Left kidney (tissue), 2 donors: ENCODE measurements around the gene GALNTL6. TPM values are rescaled to one million over a fixed set of nuclear protein-coding genes. Genes with fewer than 3 reads are reported as not detected.

Experiments
- DNase-seq: peaks from one replicate; pipeline ENCODE4 v3.0.0-alpha.2; 2013
- polyA plus RNA-seq: library from polyadenylated mRNA; unstranded; fragments of 120-200 nt; gene quantifications from one replicate; pipeline ENCODE4 v1.2.1, GENCODE V29; 2013; ENCODE audit not compliant: insufficient read length

GALNTL6 gene
- polyA plus RNA-seq, 1 donor: 0.78 TPM

DNA sequence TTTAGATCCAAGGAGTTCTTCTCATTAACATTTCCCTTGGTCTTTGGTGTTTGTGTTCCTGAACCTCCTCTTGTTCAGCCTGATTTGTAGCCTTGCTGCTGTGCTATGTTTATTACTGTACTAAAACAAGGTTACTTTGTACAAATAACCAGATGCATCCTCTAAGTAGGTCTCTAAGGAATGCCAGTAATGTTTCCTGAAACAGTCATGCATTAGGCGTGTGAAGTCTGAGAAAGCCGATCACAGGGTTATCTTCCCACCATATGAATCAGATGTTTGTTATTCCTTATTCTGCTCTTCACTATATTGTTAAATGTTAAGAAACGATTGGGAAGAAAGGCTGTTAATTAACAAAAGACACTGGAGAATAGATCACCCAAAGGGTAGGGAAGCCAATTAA lies 66.9 kb downstream of the GALNTL6 start:
- no peak for DNase-seq

- no peak for DNase-seq
Observed at GRCh38 chr4:171889681-171890080, 76.5 kb downstream of the GALNTL6 start.

DNA sequence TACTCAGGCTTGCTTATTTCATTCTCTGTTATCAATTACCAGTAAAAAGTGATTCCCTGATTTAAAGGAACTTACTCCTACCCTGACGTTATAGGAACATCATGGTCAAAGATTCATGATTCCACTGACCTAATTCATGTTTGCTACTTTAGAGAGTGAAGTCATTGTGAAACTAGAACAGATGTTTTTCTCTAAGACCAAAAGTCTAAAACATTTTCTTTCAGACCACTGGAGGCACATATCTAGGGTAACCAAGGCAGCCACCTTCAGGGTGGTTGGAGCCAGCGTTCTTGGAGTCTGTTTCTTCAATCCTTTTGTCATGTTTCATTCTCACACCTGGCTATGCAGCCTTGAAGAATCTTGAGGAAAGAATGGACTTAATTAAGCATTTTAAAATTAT lies 77.8 kb downstream of the GALNTL6 start:
- DNase-seq: no peak

GRCh38 chr4:171896426-171896825 lies 83.2 kb downstream of the GALNTL6 start:
- DNase-seq: no peak

DNA sequence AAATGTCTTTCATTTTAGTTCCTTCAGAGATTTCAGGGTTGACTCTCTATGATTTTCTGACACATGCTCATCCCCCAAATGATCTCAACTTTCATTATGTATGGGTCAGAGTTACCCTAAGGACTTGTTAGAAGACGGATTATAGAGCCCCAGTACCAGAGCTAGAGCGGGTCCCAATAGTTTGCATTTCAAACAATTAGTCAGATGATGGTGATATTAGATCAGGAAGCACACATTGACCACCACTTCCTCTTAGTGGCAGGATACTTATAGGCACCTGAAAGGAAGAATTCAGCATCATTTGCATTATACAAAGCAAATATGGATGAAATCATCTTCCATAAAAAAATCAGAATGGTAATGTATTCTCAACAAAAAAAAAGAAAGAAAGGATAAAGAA lies 106.1 kb downstream of the GALNTL6 start:
- DNase-seq: no peak

DNA sequence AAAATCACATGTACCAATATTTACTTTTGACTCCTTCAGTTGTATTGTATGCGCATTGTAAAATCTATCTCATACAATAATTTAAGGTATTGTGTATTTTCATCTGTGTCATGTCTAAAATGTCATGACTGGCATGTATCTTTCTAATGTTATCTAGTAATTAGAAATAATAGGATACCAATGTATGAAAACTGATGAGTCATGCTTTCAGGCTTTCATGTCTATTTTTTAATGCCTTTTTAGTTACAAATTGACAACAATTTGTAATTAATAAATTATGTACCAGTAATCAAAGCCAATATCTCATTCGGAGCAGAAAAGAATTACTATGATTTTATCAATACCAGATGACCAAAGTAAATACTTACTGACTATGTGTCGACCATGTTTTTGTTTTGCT lies 107.7 kb downstream of the GALNTL6 start:
- DNase-seq: no peak

DNA sequence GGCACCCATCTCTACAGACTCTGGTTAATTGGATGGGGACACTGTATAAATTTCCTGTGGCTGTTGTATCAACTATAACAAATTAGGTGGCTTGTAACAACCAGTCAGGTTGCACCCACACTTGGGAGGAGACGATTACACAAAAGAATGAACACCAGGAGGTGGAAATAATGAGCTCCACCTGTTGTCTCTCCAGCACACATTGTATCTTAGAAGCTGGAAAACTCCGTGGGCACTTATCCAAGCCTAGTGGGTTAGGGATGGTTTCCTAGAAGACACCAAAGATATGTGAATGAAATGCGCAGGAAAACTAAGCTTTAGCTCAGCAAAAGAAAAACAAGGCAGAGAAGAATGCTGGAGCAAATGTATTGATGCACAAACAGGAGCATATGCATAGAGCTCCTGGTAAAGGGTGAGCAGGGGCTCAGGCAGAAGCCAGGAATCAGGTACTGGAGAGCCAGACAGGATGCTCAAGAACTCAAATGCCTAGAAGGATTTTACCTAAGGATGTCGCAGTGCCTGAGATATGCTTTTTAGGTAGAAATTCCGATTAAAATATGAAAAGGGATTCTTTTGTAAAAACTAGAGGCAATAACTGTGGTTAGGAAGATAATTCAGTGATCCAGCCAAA lies 111.7 kb downstream of the GALNTL6 start:
- DNase-seq: no peak

DNA sequence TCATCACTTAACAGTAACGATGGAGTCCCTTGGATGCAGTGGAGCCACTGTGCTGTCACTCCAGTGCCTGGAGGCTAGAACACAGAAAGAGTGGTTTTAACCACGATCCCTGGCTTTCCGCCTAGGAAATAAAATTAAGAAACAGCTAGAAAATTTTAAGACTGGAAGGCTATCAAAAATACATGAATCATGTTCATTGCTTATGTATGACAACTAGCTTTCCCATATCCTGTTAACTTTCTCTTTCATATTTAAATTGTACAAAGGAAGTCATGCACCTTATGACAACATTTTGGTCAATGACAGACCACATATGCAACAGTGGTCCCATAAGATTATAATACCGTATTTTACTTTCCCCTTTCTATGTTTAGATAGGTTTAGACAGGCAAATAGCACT lies 115.1 kb downstream of the GALNTL6 start:
- DNase-seq: no peak

- no peak for DNase-seq
Observed at GRCh38 chr4:171929477-171929876, 116.3 kb downstream of the GALNTL6 start.

DNA sequence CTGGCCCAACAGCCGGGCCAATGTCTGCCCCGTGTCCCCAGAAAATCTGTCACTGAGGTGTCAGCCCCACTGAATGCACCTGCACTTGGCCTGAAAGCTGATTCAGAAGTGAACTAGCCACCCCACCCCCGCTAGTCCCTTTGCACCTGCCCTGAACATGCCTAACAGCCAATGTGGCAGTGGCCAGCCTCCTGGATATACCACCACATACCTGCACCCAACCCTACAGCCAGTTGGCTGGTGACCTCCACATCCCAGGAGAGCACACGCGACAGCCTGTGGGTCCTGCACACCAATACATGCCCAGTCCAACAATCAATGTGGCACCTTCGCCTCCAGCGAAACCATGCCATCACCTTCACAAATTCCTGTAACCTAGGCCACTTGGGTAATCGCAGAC lies 116.7 kb downstream of the GALNTL6 start:
- DNase-seq: no peak

DNA sequence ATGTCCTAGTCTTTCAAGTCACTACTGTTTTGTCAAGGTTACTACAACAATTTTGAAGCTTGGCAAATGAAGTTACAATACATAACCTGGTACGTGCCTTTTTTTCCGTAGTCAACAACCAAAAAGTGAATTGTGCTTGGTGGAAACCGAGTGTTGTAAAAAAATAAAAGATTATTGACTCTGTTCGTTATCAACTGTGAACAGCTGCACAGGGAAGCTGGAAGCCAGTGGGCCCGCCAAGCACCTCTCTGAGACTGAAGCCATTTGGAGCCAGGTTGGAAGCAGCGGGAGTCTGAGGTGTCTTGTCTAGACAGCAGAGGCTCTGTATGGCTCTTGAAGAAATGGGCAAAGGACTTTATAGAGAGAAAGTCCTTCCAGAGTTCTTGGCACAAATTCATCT lies 119.0 kb downstream of the GALNTL6 start:
- no peak for DNase-seq

GRCh38 chr4:171940656-171941055 lies 127.5 kb downstream of the GALNTL6 start:
- DNase-seq: no peak

- DNase-seq: no peak
Observed at GRCh38 chr4:171947400-171947799, 134.2 kb downstream of the GALNTL6 start.

GRCh38 chr4:171948038-171948437 lies 134.8 kb downstream of the GALNTL6 start:
- no peak for DNase-seq

DNA sequence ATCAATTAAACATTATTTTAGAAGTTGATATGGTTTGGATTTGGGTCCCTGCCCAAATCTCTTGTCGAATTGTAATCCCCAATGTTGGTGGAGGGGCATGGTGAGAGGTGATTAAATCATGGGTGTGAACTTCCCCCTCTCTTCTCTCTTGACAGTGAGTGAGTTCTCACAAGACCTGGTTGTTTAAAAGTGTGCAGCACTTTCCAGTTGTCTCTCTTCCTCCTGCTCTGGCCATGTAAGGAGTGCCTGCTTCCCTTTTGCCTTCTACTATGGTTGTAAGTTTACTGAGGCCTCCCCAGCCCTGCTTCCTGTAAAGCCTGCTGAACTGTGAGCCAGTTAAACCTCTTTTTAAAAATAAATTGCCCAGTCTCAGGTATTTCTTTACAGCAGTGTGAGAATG lies 141.4 kb downstream of the GALNTL6 start:
- no peak for DNase-seq

- no peak for DNase-seq
Observed at GRCh38 chr4:171956678-171957077, 143.5 kb downstream of the GALNTL6 start.

DNA sequence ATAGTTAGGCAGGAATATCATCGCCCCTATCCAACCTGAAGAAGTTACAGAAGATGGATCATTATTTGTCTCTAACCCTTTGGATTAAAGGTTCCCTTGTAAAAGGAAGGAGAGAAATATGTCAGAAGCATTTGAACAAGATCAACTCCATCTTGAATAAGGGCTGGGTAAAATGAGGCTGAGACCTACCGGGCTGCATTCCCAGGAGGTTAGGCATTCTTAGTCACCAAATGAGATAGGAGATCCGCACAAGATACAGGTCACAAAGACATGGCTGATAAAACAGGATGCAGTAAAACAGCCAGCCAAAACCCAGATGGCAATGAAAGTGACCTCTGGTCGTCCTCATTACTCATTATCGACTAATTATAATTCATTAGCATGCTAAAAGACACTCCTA lies 148.9 kb downstream of the GALNTL6 start:
- DNase-seq: no peak

GRCh38 chr4:171966356-171966755 lies 153.2 kb downstream of the GALNTL6 start:
- no peak for DNase-seq

DNA sequence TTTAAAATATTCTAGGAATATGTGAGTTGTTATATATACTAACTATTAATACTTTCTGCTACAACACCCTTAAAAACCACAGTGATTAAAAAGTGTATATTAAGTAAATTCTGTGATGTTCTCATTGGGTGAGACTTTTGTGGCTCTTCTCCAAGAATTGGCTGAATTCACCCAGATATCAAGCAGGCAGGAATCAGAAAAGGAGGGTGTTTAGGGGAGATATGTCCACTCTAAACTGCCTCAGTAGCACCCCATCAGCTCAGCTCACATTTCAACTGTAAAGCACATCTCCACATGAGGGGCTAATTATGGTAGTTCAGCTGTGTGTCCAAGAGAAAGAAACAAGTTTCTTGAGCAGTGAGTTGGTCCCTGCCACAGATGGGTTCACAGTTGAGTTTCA lies 165.0 kb downstream of the GALNTL6 start:
- no peak for DNase-seq

DNA sequence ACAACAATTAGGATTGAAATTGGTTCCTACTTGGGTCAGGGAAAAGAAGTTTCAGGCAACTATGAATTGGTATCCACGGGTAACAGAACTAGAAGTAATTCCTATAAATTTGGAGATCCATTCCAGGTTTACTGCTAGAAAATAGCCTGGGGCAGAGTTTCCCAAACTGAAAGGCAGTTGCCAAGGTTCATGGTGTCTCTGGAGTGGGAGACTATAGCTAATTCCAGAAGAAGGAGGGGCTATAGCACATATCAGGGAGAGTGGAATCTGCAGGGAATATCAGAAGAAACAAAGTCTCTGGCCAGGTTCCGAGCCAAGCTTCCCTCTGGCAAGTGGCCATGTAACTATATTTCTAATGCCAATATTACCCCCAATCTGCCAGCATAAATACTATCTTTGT lies 166.3 kb downstream of the GALNTL6 start:
- DNase-seq: no peak

GRCh38 chr4:171981185-171981584 lies 168.0 kb downstream of the GALNTL6 start:
- DNase-seq: no peak

DNA sequence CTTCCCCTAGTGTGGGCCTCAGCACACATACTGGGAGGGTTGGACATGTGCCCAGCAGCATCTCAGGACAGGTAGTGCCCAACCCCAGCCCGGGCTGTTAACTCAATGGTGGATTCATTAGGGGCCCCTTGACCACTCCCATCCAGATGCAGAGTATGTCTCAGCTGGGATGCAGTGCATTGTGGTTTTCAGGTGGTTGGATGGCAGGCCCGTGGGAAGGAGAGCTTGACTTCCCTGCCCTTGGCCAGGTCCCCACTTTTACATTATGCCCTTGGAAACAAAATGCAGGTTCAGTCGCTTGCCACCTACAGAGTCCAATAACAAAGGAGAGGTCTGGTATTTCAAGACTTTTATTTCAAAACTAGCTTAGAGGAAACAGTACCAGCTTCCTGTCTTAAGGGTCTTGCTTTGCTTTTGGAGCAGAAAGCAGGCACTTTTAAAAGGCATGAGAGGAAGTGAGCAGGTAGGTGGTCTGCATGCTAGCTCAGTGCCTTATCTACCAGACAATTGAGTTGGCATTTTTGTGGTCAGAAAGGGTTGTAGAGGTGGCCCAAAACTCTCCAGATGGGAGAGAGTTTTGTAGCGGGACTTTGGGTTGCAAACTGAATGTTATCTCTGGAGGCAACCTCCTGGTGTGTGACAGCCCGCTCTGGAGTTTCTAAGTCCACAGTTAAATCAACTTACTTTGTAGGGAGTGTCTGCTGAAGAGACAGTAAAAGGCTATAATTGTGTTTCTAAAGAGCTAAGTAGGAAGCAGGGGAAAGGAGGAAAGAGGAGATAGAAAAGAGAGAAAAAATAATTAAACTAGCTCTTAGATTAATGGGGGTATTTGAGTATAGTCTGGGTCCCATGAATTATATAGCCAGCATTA lies 171.0 kb downstream of the GALNTL6 start:
- no peak for DNase-seq

- no peak for DNase-seq
Observed at GRCh38 chr4:171985129-171985528, 171.9 kb downstream of the GALNTL6 start.

DNA sequence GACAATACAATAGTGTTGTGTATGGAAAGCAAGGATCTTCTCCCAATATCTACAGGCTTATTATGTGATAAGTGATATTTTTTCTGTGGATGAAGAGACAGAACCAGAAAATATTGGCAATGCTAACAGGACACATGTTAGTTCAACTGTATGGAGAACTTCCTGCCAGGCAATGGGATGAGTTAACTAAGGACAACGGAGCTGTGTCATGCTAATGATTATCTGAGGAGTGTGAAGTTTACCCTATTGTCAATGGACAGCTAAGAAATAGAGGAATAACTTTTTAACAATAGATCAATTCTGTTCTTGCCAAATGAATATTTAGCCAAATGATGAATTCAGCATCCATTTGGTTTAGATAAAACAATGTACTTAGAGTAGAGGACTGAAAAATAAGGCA lies 180.0 kb downstream of the GALNTL6 start:
- DNase-seq: no peak
